Measurements from ENCODE around the gene ICE1. TPM values are rescaled to one million over a fixed set of nuclear protein-coding genes. Genes with fewer than 3 reads are reported as not detected.

Gene ICE1
- total and polyA plus RNA-seq, 9 of the 15 experiments (the other 6 are each of a cell fraction or from before 2014, with no cell fraction given) = 4.9 to 47.4 (median 28.2) TPM

- TF ChIP-seq NKRF (IDR thresholded peaks at IDR 0.05; ENCODE audit: borderline replicate concordance) (no peak; the same call in 1 of the 2 replicates), ZNF395 (CRISPR knock-in tag; IDR thresholded peaks at IDR 0.05) (peak; percentile 87), TCF3 (CRISPR knock-in tag; IDR thresholded peaks at IDR 0.05) (no peak), SMARCA5 (IDR thresholded peaks at IDR 0.05) (no peak), HNRNPL (IDR thresholded peaks at IDR 0.05; ENCODE audit: low read depth, low read length) (peak; percentile 54; the same call in 1 of the 2 replicates), RBM25 (IDR thresholded peaks at IDR 0.05; ENCODE audit: low read depth, low read length, severe bottlenecking) (no peak), ZNF253 (CRISPR knock-in tag; conservative IDR thresholded peaks at IDR 0.05) (no peak), ZFPM2 (CRISPR knock-in tag; IDR thresholded peaks at IDR 0.05) (0 out of 2 replicates have a peak, but pooled peaks have one; percentile 30), NR4A1 (CRISPR knock-in tag; IDR thresholded peaks at IDR 0.05) (peak; percentile 79; the same call in 1 of the 2 replicates), NR4A1 (tag; IDR thresholded peaks at IDR 0.05) (no peak), SREBF2 (CRISPR knock-in tag; IDR thresholded peaks at IDR 0.05) (no peak), HNRNPLL (IDR thresholded peaks at IDR 0.05; ENCODE audit: low read depth, low read length, poor library complexity, severe bottlenecking) (peak; percentile 79), SIX5 (IDR thresholded peaks at IDR 0.05; ENCODE audit: borderline replicate concordance in 1 of 2, insufficient read depth in 1 of 2, low read depth in 1 of 2, low read length in 2 of 2) (peak; percentile 53 to 55; a peak in 2 of 4 replicates), PTRF (tag; IDR thresholded peaks at IDR 0.05) (no peak), SNIP1 (IDR thresholded peaks at IDR 0.05; ENCODE audit: low read depth) (no peak), FOXJ2 (tag; IDR thresholded peaks at IDR 0.05) (peak; percentile 70), TBP (optimal IDR thresholded peaks at IDR 0.05; ENCODE audit: low read depth, low read length) (peak; percentile 82), HNRNPUL1 (IDR thresholded peaks at IDR 0.05; ENCODE audit: low read length) (no peak)
- TF ChIP-seq, protein P1, sequence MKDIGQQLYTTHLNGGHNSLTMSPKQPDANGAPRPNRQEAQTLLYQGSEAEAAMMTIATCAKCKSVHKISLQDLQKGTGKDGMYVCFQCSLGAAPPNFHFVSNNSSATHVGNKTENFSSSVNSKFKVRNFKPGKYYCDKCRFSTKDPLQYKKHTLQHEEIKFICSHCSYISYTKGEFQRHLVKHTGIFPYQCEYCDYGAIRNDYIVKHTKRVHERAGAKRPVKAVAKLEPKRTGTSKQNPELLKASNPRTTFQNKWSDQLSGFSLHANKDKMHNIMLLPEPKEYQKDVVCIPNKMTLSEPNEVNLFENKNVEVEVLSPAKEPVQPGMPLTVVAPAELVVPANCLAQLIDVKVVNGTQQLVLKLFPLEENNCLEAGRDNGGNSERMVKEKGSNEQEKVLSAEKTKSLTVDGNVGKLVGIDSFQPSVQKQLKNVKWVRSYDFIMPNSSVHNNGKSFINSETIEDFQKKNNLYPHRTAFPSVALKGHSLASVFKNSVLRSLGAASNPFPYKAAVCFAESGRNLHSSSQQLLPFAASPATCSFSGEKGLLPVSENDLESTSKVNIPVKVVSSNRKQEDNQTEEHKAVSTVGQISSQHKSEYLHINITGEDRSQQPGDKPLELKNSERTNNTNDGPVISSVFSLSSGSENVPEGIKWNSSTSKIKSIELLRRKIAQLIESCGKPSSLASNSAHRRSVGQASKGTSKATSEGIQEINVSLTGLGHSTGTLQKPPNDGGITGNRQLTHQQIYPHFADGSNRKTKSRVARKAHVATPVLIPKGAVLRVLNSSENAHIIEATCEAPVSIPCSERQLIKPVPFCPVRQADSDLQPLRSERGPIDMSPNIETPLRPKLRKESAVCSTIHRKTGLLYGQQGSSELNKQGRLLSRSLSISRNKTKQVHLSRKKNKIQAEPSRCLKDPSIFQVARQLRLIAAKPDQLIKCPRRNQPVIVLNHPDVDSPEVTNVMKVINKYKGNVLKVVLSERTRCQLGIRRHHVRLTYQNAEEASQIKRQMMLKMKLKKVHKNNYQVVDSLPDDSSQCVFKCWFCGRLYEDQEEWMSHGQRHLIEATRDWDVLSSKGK (CRISPR knock-in tag; IDR thresholded peaks at IDR 0.05) = no peak
Measured at GRCh38 chr5:5421961-5422818, at the start of gene ICE1 (continued).

All from K562 (cell line).